GM12878 (cell line): ENCODE data around the gene HOXA1. TPM values are rescaled to one million over a fixed set of nuclear protein-coding genes. Genes with fewer than 3 reads are reported as not detected.

Experiments used
- ATAC-seq: fragments of 200-7000 bp; cut with Tn5 transposase; 3 replicates; pipeline ENCODE4 v1.9.1; 2020; ENCODE audit warnings: mild to moderate bottlenecking, moderate library complexity
- BruUV-seq: library from RNA; stranded (reverse); fragments of 400-500 nt; replicated peaks from 2 replicates; lab custom pipeline; 2021; lab: Mats Ljungman, UMichigan
- CTCF ChIA-PET: fragments of 300-600 bp; sonication (Branson Sonifier 250); formaldehyde crosslinking; extraction: SDS; loops from one replicate; lab custom pipeline; 2021; ENCODE audit warnings: inconsistent platforms; lab: Yijun Ruan, JAX
- POLR2A ChIA-PET: fragments of 350-600 bp; formaldehyde crosslinking; extraction: SDS; loops from one replicate; lab custom pipeline; 2021; ENCODE audit warnings: inconsistent platforms; lab: Charles Lee
- RAD21 ChIA-PET: fragments of 300-600 bp; sonication (Branson Sonifier 250); formaldehyde crosslinking; loops from one replicate; lab custom pipeline; 2023; ENCODE audit warnings: antibody characterized with exemption; ENCODE audit not compliant: unreplicated experiment; lab: Charles Lee
- SMC1A ChIA-PET: fragments of 300-600 bp; sonication (Branson Sonifier 250); formaldehyde crosslinking; loops from one replicate; lab custom pipeline; 2023; ENCODE audit not compliant: unreplicated experiment, uncharacterized antibody; lab: Charles Lee
- DNase-seq: peaks from one replicate; pipeline ENCODE4 v3.0.0-alpha.2; 2011; ENCODE audit warnings: low read depth, low spot score
- FAIRE-seq: peaks from 3 replicates; lab custom pipeline; 2011; peaks lifted over from hg19 to GRCh38; lab: Jason Lieb, UNC
- H2AFZ ChIP-seq: 2 replicates; pipeline ENCODE4 v1.6.0; 2011; ENCODE audit warnings: low read depth, low read length, control low read depth; ENCODE audit not compliant: control insufficient read depth
- H3K27ac ChIP-seq: 2 replicates; pipeline ENCODE4 v1.5.1; 2011; ENCODE audit warnings: control low read depth; ENCODE audit not compliant: control insufficient read depth, insufficient read depth
- H3K27me3 ChIP-seq, 2 experiments: replicated peaks in 1 of 2; 2 replicates each; pipeline versions ENCODE4 v1.6.0 to v1.6.1; 2011; ENCODE audit warnings: low read length in 1 of 2; ENCODE audit not compliant: control insufficient read depth in 2 of 2, insufficient read depth in 2 of 2
- H3K36me3 ChIP-seq, 2 experiments: 2 replicates each; pipeline ENCODE4 v1.5.1; 2011; ENCODE audit warnings: low read length in 1 of 2; ENCODE audit not compliant: control insufficient read depth in 2 of 2, insufficient read depth in 2 of 2
- H3K4me1 ChIP-seq: 2 replicates; pipeline ENCODE4 v1.6.1; 2011; ENCODE audit warnings: mild to moderate bottlenecking, low read length, moderate library complexity, mixed read lengths; ENCODE audit not compliant: control insufficient read depth, insufficient read depth
- H3K4me2 ChIP-seq: 2 replicates; pipeline ENCODE4 v1.6.0; 2011; ENCODE audit warnings: control low read depth; ENCODE audit not compliant: control insufficient read depth, insufficient read depth
- H3K4me3 ChIP-seq: fragments of 200-600 bp; sonication (generic); 2 replicates; pipeline ENCODE4 v1.5.1; 2016
- H3K79me2 ChIP-seq: 2 replicates; pipeline ENCODE4 v1.6.0; 2011; ENCODE audit warnings: low read length; ENCODE audit not compliant: control insufficient read depth, insufficient read depth
- H3K9ac ChIP-seq: 2 replicates; pipeline ENCODE4 v1.8.0; 2011; ENCODE audit warnings: low read length, control low read depth, mixed read lengths; ENCODE audit not compliant: control insufficient read depth, insufficient read depth
- H3K9me3 ChIP-seq: replicated peaks from 3 replicates; pipeline ENCODE4 v1.5.1; 2011; ENCODE audit warnings: mild to moderate bottlenecking, low read length; ENCODE audit not compliant: control insufficient read depth, insufficient read depth
- H4K20me1 ChIP-seq: 2 replicates; pipeline ENCODE4 v1.6.0; 2011; ENCODE audit not compliant: control insufficient read depth, insufficient read depth
- CBX5 ChIP-seq: sonication (generic); IDR thresholded peaks from 2 replicates; pipeline ENCODE4 v1.6.1; 2016; ENCODE audit warnings: low read depth, moderate library complexity, mild to moderate bottlenecking, inconsistent platforms
- FOXK2 ChIP-seq: fragments of 450-650 bp; IDR thresholded peaks from 2 replicates; pipeline ENCODE4 v1.6.1; 2017; ENCODE audit warnings: mild to moderate bottlenecking, moderate library complexity
- MTA2 ChIP-seq: fragments of 450-650 bp; IDR thresholded peaks from 2 replicates; pipeline ENCODE4 v1.6.1; 2016; ENCODE audit warnings: low read depth, mild to moderate bottlenecking, moderate library complexity
- NBN ChIP-seq: fragments of 450-650 bp; IDR thresholded peaks from 2 replicates; pipeline ENCODE4 v1.6.1; 2016
- NR2C1 ChIP-seq: fragments of 450-650 bp; IDR thresholded peaks from 2 replicates; pipeline ENCODE4 v1.6.1; 2017; ENCODE audit warnings: antibody characterized with exemption, mild to moderate bottlenecking, moderate library complexity
- NR2F1 ChIP-seq: fragments of 450-650 bp; conservative IDR thresholded peaks from 2 replicates; pipeline ENCODE4 v1.6.1; 2017; ENCODE audit warnings: mild to moderate bottlenecking
- WRNIP1 ChIP-seq: IDR thresholded peaks from 2 replicates; pipeline ENCODE4 v1.6.1; 2011; ENCODE audit warnings: low read depth, low read length, improper control_type of control experiment, borderline replicate concordance
- WGBS: methylation state at CpG from one replicate; pipeline ENCODE4 v1.1.6; 2016; ENCODE audit warnings: low lambda C conversion rate; ENCODE audit not compliant: insufficient replicate concordance, insufficient coverage; ENCODE audit errors: missing lambda C conversion rate; 5-methylcytosine and 5-hydroxymethylcytosine counted together
- in situ Hi-C: fragments of 300-500 bp; cut with MboI; formaldehyde crosslinking; loops from 9 replicates; pipeline ENCODE4 v1.14.3; 2018; ENCODE audit warnings: mixed read lengths
- intact Hi-C: fragments of 100-400 bp; cut with micrococcal nuclease; formaldehyde crosslinking; loops from one replicate; pipeline ENCODE4 v1.14.2; 2022; ENCODE audit not compliant: unreplicated experiment
- polyA plus RNA-seq, 11 experiments: library from polyadenylated mRNA; depleted of rRNA in 4 of 11; unstranded in 6 of 11; stranded (reverse) in 5 of 11; fragments of >200 nt; fragmentation: Nextera tagmentation in 4 of 11; fragmentation: Illumina TruSeq in 1 of 11; extraction: Ambion mirVana in 4 of 11; extraction: Trizol in 1 of 11; gene quantifications; 1 replicate in 1 of 11; 2 replicates in 10 of 11; pipeline versions ENCODE4 v1.2.1 to v1.2.3, GENCODE V29; 2011 to 2016; ENCODE audit warnings: inconsistent platforms in 2 of 11, missing spikeins in 2 of 11, low read depth in 1 of 11
- total RNA-seq, 4 experiments: library from RNA; depleted of rRNA in 3 of 4; stranded (reverse); fragments of >200 nt in 3 of 4; fragmentation: Illumina TruSeq in 1 of 4; extraction: Trizol in 1 of 4; gene quantifications; 2 replicates each; pipeline versions ENCODE4 v1.2.1 to v1.2.3, GENCODE V29; 2013 to 2021
- TF ChIP-seq, protein P1 (sequence below): fragments of 450-650 bp; IDR thresholded peaks from 2 replicates; pipeline ENCODE4 v1.6.1; 2016; ENCODE audit warnings: mild to moderate bottlenecking

The HOXA1 gene
- total and polyA plus RNA-seq, 10 of the 15 experiments (the other 5 are each of a cell fraction or from before 2014, with no cell fraction given), result 0.06 to 1.7 (median 0.18) TPM; not detected in 3

DNA sequence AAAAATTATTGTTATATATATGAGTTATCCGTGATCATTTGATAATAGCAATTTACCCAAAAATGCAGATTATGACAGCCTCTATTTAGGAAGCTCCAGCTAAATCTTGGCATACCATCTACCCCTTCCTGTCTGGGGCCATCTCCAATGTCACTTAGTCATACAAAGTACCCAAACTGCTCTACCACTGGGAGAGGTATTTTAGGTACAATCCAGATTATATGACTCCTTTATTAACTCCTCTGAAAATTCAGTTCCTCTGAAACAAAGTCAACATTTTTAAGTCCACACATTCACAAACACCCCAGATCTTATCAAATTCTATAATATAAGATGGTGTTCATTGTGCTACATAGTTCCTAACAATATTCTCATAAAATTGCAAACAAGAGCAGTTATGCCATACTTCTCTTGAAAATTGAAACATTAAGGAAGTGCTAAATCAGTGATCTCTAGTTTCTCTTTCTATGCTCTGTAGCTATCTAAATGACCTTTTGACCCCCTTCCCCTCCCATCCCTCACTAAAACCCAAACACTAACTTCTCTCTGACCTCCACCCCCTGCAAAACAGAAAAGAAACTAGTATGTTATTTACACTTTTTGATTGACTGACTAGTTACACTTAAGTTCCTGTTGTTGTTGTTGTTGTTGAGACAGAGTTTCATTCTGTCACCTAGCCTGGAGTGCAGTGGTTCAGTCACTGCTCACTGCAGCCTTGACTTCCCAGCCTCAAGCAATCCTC, 16.4 kb downstream of the HOXA1 start:
- WGBS, result 90% methylated on average over 1 of the region's 1 CpG
- no TSS peak for BruUV-seq
- Histone ChIP-seq H3K9me3 (no peaks in the 10 kb centered on the region), H4K20me1 (no peaks in the 10 kb centered on the region), H3K36me3 (no peaks in the 10 kb centered on the region), H3K4me1 (no peaks in the 10 kb centered on the region), H3K27me3 (no peaks in the 10 kb centered on the region), H3K27ac (no peak overlapping the region), H3K4me3 (no peak overlapping the region), H3K4me2 (0 out of 2 replicates have a peak overlapping the region, but pooled peaks have one; percentile 35), H2AFZ (no peak overlapping the region), H3K9ac (no peak overlapping the region), H3K79me2 (no peaks in the 10 kb centered on the region)
- FAIRE-seq (no peak), DNase-seq (no peak), ATAC-seq (peak; percentile 64)
- CTCF ChIA-PET, result no interaction called here
- SMC1A ChIA-PET, result interaction anchor here (1.5 to 6.5 kb wide), 2 partner anchors 14 to 29 kb away, joined by 3 to 110 read pairs; partner anchors contain the start of gene HOXA1
- POLR2A ChIA-PET, result interaction anchor here (1.0 kb wide), 1 partner anchor 13 kb away, joined by 3 read pairs; no protein-coding TSS in a partner anchor
- intact Hi-C loops (no loop called here), in situ Hi-C loops (no loop called here)
- RAD21 ChIA-PET, result no interaction called here
- TF ChIP-seq WRNIP1 (no peak), NR2F1 (peak; percentile 88), CBX5 (no peak), FOXK2 (peak; percentile 52), MTA2 (0 out of 2 replicates have a peak, but pooled peaks have one; percentile 16), NR2C1 (peak; percentile 61), NBN (0 out of 2 replicates have a peak, but pooled peaks have one; percentile 22)
- TF ChIP-seq, protein P1, sequence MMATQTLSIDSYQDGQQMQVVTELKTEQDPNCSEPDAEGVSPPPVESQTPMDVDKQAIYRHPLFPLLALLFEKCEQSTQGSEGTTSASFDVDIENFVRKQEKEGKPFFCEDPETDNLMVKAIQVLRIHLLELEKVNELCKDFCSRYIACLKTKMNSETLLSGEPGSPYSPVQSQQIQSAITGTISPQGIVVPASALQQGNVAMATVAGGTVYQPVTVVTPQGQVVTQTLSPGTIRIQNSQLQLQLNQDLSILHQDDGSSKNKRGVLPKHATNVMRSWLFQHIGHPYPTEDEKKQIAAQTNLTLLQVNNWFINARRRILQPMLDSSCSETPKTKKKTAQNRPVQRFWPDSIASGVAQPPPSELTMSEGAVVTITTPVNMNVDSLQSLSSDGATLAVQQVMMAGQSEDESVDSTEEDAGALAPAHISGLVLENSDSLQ, result peak; percentile 83
